ENCODE measurements around the gene TIMM17A.

- no peak for TF ChIP-seq RAD21 (IDR thresholded peaks at IDR 0.05 in 1 of 2, conservative IDR thresholded peaks at IDR 0.05 in 1 of 2; ENCODE audit: low read depth in 2 of 2, low read length in 2 of 2)
- no peak for TF ChIP-seq CBX8 (IDR thresholded peaks at IDR 0.05; ENCODE audit: borderline replicate concordance, low read depth, low read length)
- TF ChIP-seq POLR2A (IDR thresholded peaks at IDR 0.05; ENCODE audit: control extremely low read depth in 1 of 2, low read depth in 2 of 2, low read length in 2 of 2): no peak
- no peak for TF ChIP-seq CTCF (IDR thresholded peaks at IDR 0.05; ENCODE audit: control extremely low read depth in 1 of 3, insufficient read depth in 1 of 3, low read depth in 1 of 3, low read length in 3 of 3)
- TF ChIP-seq GTF2F1 (IDR thresholded peaks at IDR 0.05; ENCODE audit: borderline replicate concordance, low read depth, low read length): no peak
- TF ChIP-seq USF2 (IDR thresholded peaks at IDR 0.05; ENCODE audit: low read length): no peak
- no peak for TF ChIP-seq NANOG (IDR thresholded peaks at IDR 0.05; ENCODE audit: insufficient read depth, low read depth, low read length, poor library complexity, severe bottlenecking)
- TF ChIP-seq POLR2AphosphoS5 (IDR thresholded peaks at IDR 0.05; ENCODE audit: low read depth, low read length): no peak
- no peak for TF ChIP-seq MAX (IDR thresholded peaks at IDR 0.05)
Measured at GRCh38 chr1:201955729-201956143, 433 bp downstream of the TIMM17A start.
